ENCODE data around the gene PRRG2. TPM values are rescaled to one million over a fixed set of nuclear protein-coding genes. Genes with fewer than 3 reads are reported as not detected.

Gene PRRG2
- total and polyA plus RNA-seq, 2 of the 13 experiments (the other 11 are each of a cell fraction or from before 2014, with no cell fraction given), result 0.66 to 0.82 TPM

- TF ChIP-seq, protein P1, sequence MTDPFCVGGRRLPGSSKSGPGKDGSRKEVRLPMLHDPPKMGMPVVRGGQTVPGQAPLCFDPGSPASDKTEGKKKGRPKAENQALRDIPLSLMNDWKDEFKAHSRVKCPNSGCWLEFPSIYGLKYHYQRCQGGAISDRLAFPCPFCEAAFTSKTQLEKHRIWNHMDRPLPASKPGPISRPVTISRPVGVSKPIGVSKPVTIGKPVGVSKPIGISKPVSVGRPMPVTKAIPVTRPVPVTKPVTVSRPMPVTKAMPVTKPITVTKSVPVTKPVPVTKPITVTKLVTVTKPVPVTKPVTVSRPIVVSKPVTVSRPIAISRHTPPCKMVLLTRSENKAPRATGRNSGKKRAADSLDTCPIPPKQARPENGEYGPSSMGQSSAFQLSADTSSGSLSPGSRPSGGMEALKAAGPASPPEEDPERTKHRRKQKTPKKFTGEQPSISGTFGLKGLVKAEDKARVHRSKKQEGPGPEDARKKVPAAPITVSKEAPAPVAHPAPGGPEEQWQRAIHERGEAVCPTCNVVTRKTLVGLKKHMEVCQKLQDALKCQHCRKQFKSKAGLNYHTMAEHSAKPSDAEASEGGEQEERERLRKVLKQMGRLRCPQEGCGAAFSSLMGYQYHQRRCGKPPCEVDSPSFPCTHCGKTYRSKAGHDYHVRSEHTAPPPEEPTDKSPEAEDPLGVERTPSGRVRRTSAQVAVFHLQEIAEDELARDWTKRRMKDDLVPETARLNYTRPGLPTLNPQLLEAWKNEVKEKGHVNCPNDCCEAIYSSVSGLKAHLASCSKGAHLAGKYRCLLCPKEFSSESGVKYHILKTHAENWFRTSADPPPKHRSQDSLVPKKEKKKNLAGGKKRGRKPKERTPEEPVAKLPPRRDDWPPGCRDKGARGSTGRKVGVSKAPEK (CRISPR knock-in tag; IDR thresholded peaks at IDR 0.05; ENCODE audit: borderline replicate concordance), result no peak
- no peak for TF ChIP-seq ISX (CRISPR knock-in tag; conservative IDR thresholded peaks at IDR 0.05)
- TF ChIP-seq POLR2AphosphoS5 (IDR thresholded peaks at IDR 0.05; ENCODE audit: low read depth, low read length), result peak; percentile 86
- peak; percentile 77 for TF ChIP-seq PPARG (CRISPR knock-in tag; conservative IDR thresholded peaks at IDR 0.05)
- no peak for TF ChIP-seq TCF7L2 (IDR thresholded peaks at IDR 0.05; ENCODE audit: low read depth, low read length)
- no peak; the same call in 1 of the 2 replicates for TF ChIP-seq FOXO1 (CRISPR knock-in tag; IDR thresholded peaks at IDR 0.05)
- no peak for TF ChIP-seq ZNF18 (CRISPR knock-in tag; IDR thresholded peaks at IDR 0.05; ENCODE audit: insufficient replicate concordance)
- TF ChIP-seq GTF2F1 (IDR thresholded peaks at IDR 0.05; ENCODE audit: low read length), result peak; percentile 70; the same call in 1 of the 2 replicates
- peak; percentile 49; the same call in 1 of the 2 replicates for TF ChIP-seq NCOA2 (CRISPR knock-in tag; IDR thresholded peaks at IDR 0.05)
- peak; percentile 77 for TF ChIP-seq CBFB (CRISPR knock-in tag; IDR thresholded peaks at IDR 0.05)
- TF ChIP-seq ZNF264 (CRISPR knock-in tag; IDR thresholded peaks at IDR 0.05), result 0 out of 2 replicates have a peak, but pooled peaks have one; percentile 32
- no peak for TF ChIP-seq AKNA (CRISPR knock-in tag; IDR thresholded peaks at IDR 0.05; ENCODE audit: borderline replicate concordance)
- TF ChIP-seq ONECUT2 (CRISPR knock-in tag; IDR thresholded peaks at IDR 0.05), result no peak
- no peak for TF ChIP-seq ZNF709 (CRISPR knock-in tag; IDR thresholded peaks at IDR 0.05)
- no peak for TF ChIP-seq RELA (CRISPR knock-in tag; IDR thresholded peaks at IDR 0.05)
- TF ChIP-seq ZGPAT (CRISPR knock-in tag; IDR thresholded peaks at IDR 0.05), result peak; percentile 77
- no peak for TF ChIP-seq PTBP1 (IDR thresholded peaks at IDR 0.05; ENCODE audit: low read depth, low read length, poor library complexity, severe bottlenecking)
- TF ChIP-seq ZNF773 (CRISPR knock-in tag; IDR thresholded peaks at IDR 0.05; ENCODE audit: borderline replicate concordance), result no peak
Measured at GRCh38 chr19:49640113-49640898, 59.2 kb downstream of the PRRG2 start, which contains the start of gene RRAS (continued).

Data from HepG2 (cell line).